Measurements from ENCODE around the gene HMGB1. TPM values are rescaled to one million over a fixed set of nuclear protein-coding genes. Genes with fewer than 3 reads are reported as not detected.

HMGB1 gene
- total RNA-seq, 4 donors from 2014 or later: 169 to 229 (median 218) TPM

- no peak overlapping the region for H3K27ac ChIP-seq (replicated peaks in 1 of 4)
- H3K4me1 ChIP-seq: peaks cover 11 to 32% (median 25%) of the 10 kb centered on the region in 4 donors
- no peaks in the 10 kb centered on the region for H3K9me3 ChIP-seq
- TF ChIP-seq POLR2A (IDR thresholded peaks at IDR 0.05; ENCODE audit: low read depth) (no peak), POLR2AphosphoS5 (IDR thresholded peaks at IDR 0.05) (no peak), CTCF (IDR thresholded peaks at IDR 0.05) (no peak), EP300 (IDR thresholded peaks at IDR 0.05) (no peak)
- H3K4me3 ChIP-seq: no peak overlapping the region
- no peak for DNase-seq (ENCODE audit: extremely low spot score)
- intact Hi-C loops (cut with DNase I): no loop called here
- no peaks in the 10 kb centered on the region for H3K27me3 ChIP-seq
- no peaks in the 10 kb centered on the region for H3K36me3 ChIP-seq
Observed at GRCh38 chr13:30412346-30412745, 53.4 kb downstream of the HMGB1 start.

GRCh38 chr13:30410705-30411125, 55.0 kb downstream of the HMGB1 start:
- no peak overlapping the region for H3K4me3 ChIP-seq
- TF ChIP-seq EP300 (IDR thresholded peaks at IDR 0.05): no peak
- TF ChIP-seq POLR2AphosphoS5 (IDR thresholded peaks at IDR 0.05): no peak
- peaks cover 11 to 35% (median 27%) of the 10 kb centered on the region in 4 donors for H3K4me1 ChIP-seq
- intact Hi-C loops (cut with DNase I): no loop called here
- 94% methylated on average over 2 of the region's 2 CpGs for WGBS
- H3K27ac ChIP-seq (replicated peaks in 1 of 4): peak overlapping the region in 3 of 4 donors; percentile 81 to 91 (median 84)
- H3K36me3 ChIP-seq: no peaks in the 10 kb centered on the region
- no peak for DNase-seq (ENCODE audit: extremely low spot score)
- no peaks in the 10 kb centered on the region for H3K9me3 ChIP-seq
- no peaks in the 10 kb centered on the region for H3K27me3 ChIP-seq

- WGBS: 73% methylated on average over 13 of the region's 13 CpGs
- peak overlapping the region; percentile 81 to 91 (median 86) for H3K27ac ChIP-seq (replicated peaks in 1 of 4)
- no peaks in the 10 kb centered on the region for H3K36me3 ChIP-seq
- no peak overlapping the region for H3K4me3 ChIP-seq
- no peak for DNase-seq (ENCODE audit: extremely low spot score)
- TF ChIP-seq POLR2AphosphoS5 (IDR thresholded peaks at IDR 0.05) (no peak), EP300 (IDR thresholded peaks at IDR 0.05) (no peak), POLR2A (IDR thresholded peaks at IDR 0.05; ENCODE audit: low read depth) (no peak), CTCF (IDR thresholded peaks at IDR 0.05) (no peak)
- intact Hi-C loops (cut with DNase I): loop anchor here (5.0 to 10.0 kb wide), 3 partner anchors 52 to 455 kb away; partner anchors contain the start of gene USPL1
- H3K9me3 ChIP-seq: no peaks in the 10 kb centered on the region
- no peaks in the 10 kb centered on the region for H3K27me3 ChIP-seq
- H3K4me1 ChIP-seq: peaks cover 11 to 39% (median 30%) of the 10 kb centered on the region in 4 donors
Observed at GRCh38 chr13:30409886-30410704, 55.6 kb downstream of the HMGB1 start.

GRCh38 chr13:30408319-30409101, 57.2 kb downstream of the HMGB1 start:
- Histone ChIP-seq H3K4me3 (peak overlapping the region; percentile 48 to 52 (median 50)), H3K27me3 (no peaks in the 10 kb centered on the region), H3K27ac (replicated peaks in 1 of 4) (peak overlapping the region; percentile 81 to 91 (median 86)), H3K4me1 (peaks cover 11 to 49% (median 36%) of the 10 kb centered on the region in 4 donors), H3K9me3 (no peaks in the 10 kb centered on the region), H3K36me3 (no peaks in the 10 kb centered on the region)
- intact Hi-C loops (cut with DNase I): loop anchor here (5.0 to 10.0 kb wide), 3 partner anchors 54 to 456 kb away; partner anchors contain the start of gene USPL1
- WGBS: 22% methylated on average over 33 of the region's 51 CpGs
- TF ChIP-seq EP300 (IDR thresholded peaks at IDR 0.05) (no peak), CTCF (IDR thresholded peaks at IDR 0.05) (peak; percentile 85 to 96 (median 96)), POLR2AphosphoS5 (IDR thresholded peaks at IDR 0.05) (peak; percentile 77 to 78)
- DNase-seq (ENCODE audit: extremely low spot score): peak; percentile 98
